A673 (cell line): ENCODE data around the gene SPSB1. TPM values are rescaled to one million over a fixed set of nuclear protein-coding genes. Genes with fewer than 3 reads are reported as not detected.

Experiments
- BruUV-seq: library from RNA; stranded (reverse); fragments of 400-500 nt; replicated peaks from 2 replicates; lab custom pipeline; 2021; lab: Mats Ljungman, UMichigan
- CTCF ChIA-PET: fragments of 300-600 bp; sonication (Branson Sonifier 250); formaldehyde crosslinking; loops from one replicate; lab custom pipeline; 2022; ENCODE audit warnings: antibody characterized with exemption; lab: Charles Lee
- POLR2A ChIA-PET: fragments of 300-600 bp; sonication (Branson Sonifier 250); formaldehyde crosslinking; loops from one replicate; lab custom pipeline; 2022; ENCODE audit warnings: antibody characterized with exemption; ENCODE audit not compliant: low non-redundant PET; lab: Charles Lee
- DNase-seq: peaks from one replicate; pipeline ENCODE4 v3.0.0-alpha.2; 2015; ENCODE audit warnings: low spot score
- H3K27ac ChIP-seq: fragments of 200-600 bp; sonication (generic); 2 replicates; pipeline ENCODE4 v1.5.1; 2016; ENCODE audit warnings: mixed run types, low read depth, mild to moderate bottlenecking, mixed read lengths, antibody characterized with exemption, low read length; ENCODE audit not compliant: poor library complexity, severe bottlenecking
- H3K27me3 ChIP-seq: fragments of 200-600 bp; sonication (generic); replicated peaks from 2 replicates; pipeline ENCODE4 v1.6.1; 2017; ENCODE audit warnings: mixed run types, low read depth, mild to moderate bottlenecking, mixed read lengths, antibody characterized with exemption, low read length; ENCODE audit not compliant: insufficient read depth, poor library complexity
- H3K36me3 ChIP-seq: fragments of 200-600 bp; sonication (generic); 2 replicates; pipeline ENCODE4 v1.6.1; 2016; ENCODE audit warnings: mixed run types, mild to moderate bottlenecking, mixed read lengths, antibody characterized with exemption, low read length; ENCODE audit not compliant: insufficient read depth, poor library complexity, severe bottlenecking
- H3K4me1 ChIP-seq: fragments of 200-600 bp; sonication (generic); 2 replicates; pipeline ENCODE4 v1.6.1; 2017; ENCODE audit warnings: mixed run types, mild to moderate bottlenecking, mixed read lengths, antibody characterized with exemption, low read length; ENCODE audit not compliant: insufficient read depth, poor library complexity, severe bottlenecking
- H3K4me3 ChIP-seq: fragments of 200-600 bp; sonication (generic); 2 replicates; pipeline ENCODE4 v1.5.1; 2016; ENCODE audit warnings: low read depth, mixed run types, mild to moderate bottlenecking, mixed read lengths, low read length; ENCODE audit not compliant: poor library complexity, severe bottlenecking
- H3K9me3 ChIP-seq: fragments of 200-600 bp; sonication (generic); 2 replicates; pipeline ENCODE4 v1.6.1; 2016; ENCODE audit warnings: mixed run types, low read depth, mild to moderate bottlenecking, mixed read lengths, antibody characterized with exemption, low read length; ENCODE audit not compliant: poor library complexity, severe bottlenecking
- EZH2 ChIP-seq: fragments of 200-600 bp; sonication (generic); IDR thresholded peaks from 2 replicates; pipeline ENCODE4 v1.6.1; 2017; ENCODE audit warnings: borderline replicate concordance, low read depth, mild to moderate bottlenecking, mixed read lengths, antibody characterized with exemption, low read length; ENCODE audit not compliant: poor library complexity, severe bottlenecking
- intact Hi-C: fragments of 100-400 bp; cut with micrococcal nuclease; formaldehyde crosslinking; loops from one replicate; pipeline ENCODE4 v1.10.0; 2022; ENCODE audit not compliant: unreplicated experiment
- total RNA-seq: library from RNA; stranded (reverse); gene quantifications from 2 replicates; pipeline ENCODE4 v1.2.3, GENCODE V29; 2021
- TF ChIP-seq, protein P1 (sequence below): fragments of 300-800, 200-600 bp; sonication (generic); conservative IDR thresholded peaks from 2 replicates; pipeline ENCODE4 v1.5.1; 2017; ENCODE audit warnings: low read depth, mild to moderate bottlenecking, antibody characterized with exemption, low read length, moderate library complexity, mixed read lengths

SPSB1 gene
- total RNA-seq, 1 experiment from 2014 or later, result 11.8 TPM

DNA sequence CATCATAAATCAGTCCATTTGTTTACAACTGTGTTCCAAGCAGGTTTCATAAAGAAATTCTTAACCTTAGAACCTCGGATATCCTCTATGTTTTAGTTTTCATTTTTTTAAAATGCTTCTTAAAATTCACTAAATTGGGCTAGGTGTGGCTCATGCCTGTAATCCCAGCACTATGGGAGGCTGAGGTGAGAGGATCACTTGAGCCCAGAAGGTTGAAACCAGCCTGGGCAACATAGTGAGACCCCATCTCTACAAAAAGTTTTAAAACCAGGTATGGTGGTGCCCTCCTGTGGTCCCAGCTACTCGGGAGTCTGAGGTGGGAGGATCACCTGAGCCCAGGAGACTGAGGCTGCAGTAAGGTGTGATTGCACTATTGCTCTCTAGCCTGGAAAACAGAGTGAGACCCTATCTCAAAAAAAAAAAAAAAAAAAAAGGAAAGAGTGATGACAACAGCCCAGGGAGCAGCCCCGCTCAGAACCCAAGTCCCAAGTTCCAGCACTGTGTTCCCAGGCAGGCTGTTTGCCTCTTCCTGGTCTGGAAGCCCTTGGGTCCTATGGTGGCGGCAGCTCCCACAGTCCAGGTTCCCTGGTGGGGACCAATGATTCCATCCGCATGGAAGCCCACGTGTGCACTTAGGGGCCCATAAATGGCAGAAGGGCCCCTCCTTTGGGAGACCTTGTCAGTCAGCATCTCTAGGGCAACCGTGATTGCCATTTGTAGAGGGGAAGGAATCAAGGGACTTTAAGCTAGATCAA lies 24.7 kb upstream of the SPSB1 start:
- DNase-seq, result no peak
- no TSS peak for BruUV-seq
- Histone ChIP-seq H3K9me3 (no peaks in the 10 kb centered on the region), H3K27ac (no peak overlapping the region), H3K27me3 (no peaks in the 10 kb centered on the region), H3K4me1 (no peaks in the 10 kb centered on the region), H3K36me3 (no peaks in the 10 kb centered on the region), H3K4me3 (no peak overlapping the region)
- ChIA-PET CTCF (interaction anchor here (1.5 kb wide), 2 partner anchors 188 to 223 kb away, joined by 13 to 37 read pairs; no protein-coding TSS in a partner anchor), POLR2A (no interaction called here)
- intact Hi-C loops, result loop anchor here (1.0 to 10.0 kb wide), 3 partner anchors 187 to 307 kb away; no protein-coding TSS in a partner anchor
- TF ChIP-seq, protein P1, sequence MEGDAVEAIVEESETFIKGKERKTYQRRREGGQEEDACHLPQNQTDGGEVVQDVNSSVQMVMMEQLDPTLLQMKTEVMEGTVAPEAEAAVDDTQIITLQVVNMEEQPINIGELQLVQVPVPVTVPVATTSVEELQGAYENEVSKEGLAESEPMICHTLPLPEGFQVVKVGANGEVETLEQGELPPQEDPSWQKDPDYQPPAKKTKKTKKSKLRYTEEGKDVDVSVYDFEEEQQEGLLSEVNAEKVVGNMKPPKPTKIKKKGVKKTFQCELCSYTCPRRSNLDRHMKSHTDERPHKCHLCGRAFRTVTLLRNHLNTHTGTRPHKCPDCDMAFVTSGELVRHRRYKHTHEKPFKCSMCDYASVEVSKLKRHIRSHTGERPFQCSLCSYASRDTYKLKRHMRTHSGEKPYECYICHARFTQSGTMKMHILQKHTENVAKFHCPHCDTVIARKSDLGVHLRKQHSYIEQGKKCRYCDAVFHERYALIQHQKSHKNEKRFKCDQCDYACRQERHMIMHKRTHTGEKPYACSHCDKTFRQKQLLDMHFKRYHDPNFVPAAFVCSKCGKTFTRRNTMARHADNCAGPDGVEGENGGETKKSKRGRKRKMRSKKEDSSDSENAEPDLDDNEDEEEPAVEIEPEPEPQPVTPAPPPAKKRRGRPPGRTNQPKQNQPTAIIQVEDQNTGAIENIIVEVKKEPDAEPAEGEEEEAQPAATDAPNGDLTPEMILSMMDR, result no peak
- TF ChIP-seq EZH2, result no peak

DNA sequence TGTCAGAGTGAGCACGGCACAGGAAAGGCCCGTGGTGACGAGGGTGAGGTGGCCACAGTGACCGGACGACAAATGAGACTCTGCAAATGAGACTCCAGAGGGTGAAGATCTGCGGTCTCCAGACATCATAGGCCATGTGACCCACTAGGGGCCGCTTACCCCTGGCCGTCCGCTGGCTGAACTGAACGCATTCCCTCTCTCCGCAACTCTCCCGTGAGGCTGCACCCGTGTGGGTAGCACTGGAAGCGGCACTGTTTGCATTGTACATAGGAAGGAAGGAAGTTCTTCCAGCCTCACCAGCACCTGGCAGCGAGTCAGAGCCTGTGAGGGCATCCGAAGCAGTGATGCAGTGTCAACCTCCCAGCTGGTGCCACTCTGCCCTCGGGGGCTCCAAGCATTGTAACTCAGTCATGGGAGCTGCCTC lies 23.6 kb upstream of the SPSB1 start:
- Histone ChIP-seq H3K36me3 (no peaks in the 10 kb centered on the region), H3K4me3 (no peak overlapping the region), H3K27ac (no peak overlapping the region), H3K4me1 (no peaks in the 10 kb centered on the region), H3K27me3 (no peaks in the 10 kb centered on the region), H3K9me3 (no peaks in the 10 kb centered on the region)
- ChIA-PET CTCF (no interaction called here), POLR2A (no interaction called here)
- BruUV-seq, result no TSS peak
- no peak for TF ChIP-seq EZH2
- TF ChIP-seq, protein P1, result no peak
- no peak for DNase-seq
- intact Hi-C loops, result loop anchor here (10.0 kb wide), 1 partner anchor 306 kb away; no protein-coding TSS in a partner anchor

DNA sequence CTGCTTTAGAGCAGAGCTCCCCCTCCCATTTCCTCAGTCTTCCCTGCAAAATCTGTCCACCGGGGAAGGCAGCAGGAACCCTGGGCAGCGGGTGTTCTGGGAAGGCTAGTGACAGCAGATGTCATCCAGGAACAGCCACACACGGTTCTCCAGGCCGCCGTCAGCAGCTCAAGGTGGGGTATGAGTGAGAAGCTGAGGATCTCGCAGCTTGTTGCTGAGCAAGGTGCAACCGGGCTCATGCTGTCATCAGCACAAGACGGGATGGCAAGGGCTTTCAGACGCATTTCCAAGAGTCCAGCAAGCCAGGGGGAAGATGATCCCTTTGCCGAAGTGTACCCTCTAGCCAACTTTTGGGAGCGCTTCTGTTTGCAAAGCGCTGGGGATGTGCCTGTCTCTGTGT lies 23.0 kb upstream of the SPSB1 start:
- H3K9me3 ChIP-seq, result no peaks in the 10 kb centered on the region
- TF ChIP-seq, protein P1, result no peak
- TF ChIP-seq EZH2, result no peak
- H3K4me3 ChIP-seq, result no peak overlapping the region
- BruUV-seq, result no TSS peak
- intact Hi-C loops, result loop anchor here (10.0 kb wide), 1 partner anchor 305 kb away; no protein-coding TSS in a partner anchor
- H3K27me3 ChIP-seq, result no peaks in the 10 kb centered on the region
- H3K36me3 ChIP-seq, result no peaks in the 10 kb centered on the region
- no peak for DNase-seq
- ChIA-PET POLR2A (no interaction called here), CTCF (no interaction called here)
- H3K27ac ChIP-seq, result no peak overlapping the region
- H3K4me1 ChIP-seq, result no peaks in the 10 kb centered on the region
